HepG2 (cell line): ENCODE measurements around the gene NFKBIL1. TPM values are rescaled to one million over a fixed set of nuclear protein-coding genes. Genes with fewer than 3 reads are reported as not detected.

Experiments
- ATF2 ChIP-seq: sonication (generic); formaldehyde crosslinking; IDR thresholded peaks from 2 replicates; pipeline ENCODE4 v1.4.0; 2020; ENCODE audit warnings: missing genetic modification reagents
- CHCHD3 ChIP-seq: sonication (generic); formaldehyde crosslinking; IDR thresholded peaks from 2 replicates; pipeline ENCODE4 v1.8.0; 2022; ENCODE audit warnings: mild to moderate bottlenecking, missing genetic modification reagents, moderate library complexity
- KDM5A ChIP-seq: fragments of 200-600 bp; sonication (generic); IDR thresholded peaks from 2 replicates; pipeline ENCODE4 v1.7.0; 2018; ENCODE audit warnings: antibody characterized with exemption, mild to moderate bottlenecking, low read length, borderline replicate concordance
- KLF16 ChIP-seq, 2 experiments: sonication (generic) in 1 of 2; formaldehyde crosslinking in 1 of 2; IDR thresholded peaks; 2 replicates each; pipeline versions ENCODE4 v1.6.1 to v1.8.0; 2016 to 2023; ENCODE audit warnings: missing genetic modification reagents in 2 of 2, missing compliant biosample characterization in 1 of 2
- MBD4 ChIP-seq: IDR thresholded peaks from 2 replicates; pipeline ENCODE4 v1.6.1; 2012; ENCODE audit warnings: low read length, inconsistent platforms, borderline replicate concordance
- MED8 ChIP-seq: sonication (generic); formaldehyde crosslinking; IDR thresholded peaks from 2 replicates; pipeline ENCODE4 v1.8.1; 2023; ENCODE audit warnings: mild to moderate bottlenecking, missing genetic modification reagents; ENCODE audit not compliant: insufficient replicate concordance
- MTA1 ChIP-seq: sonication (generic); formaldehyde crosslinking; IDR thresholded peaks from 2 replicates; pipeline ENCODE4 v1.4.0; 2020; ENCODE audit warnings: missing genetic modification reagents, mild to moderate bottlenecking, borderline replicate concordance
- NCOA1 ChIP-seq: sonication (generic); formaldehyde crosslinking; IDR thresholded peaks from 2 replicates; pipeline ENCODE4 v1.9.0; 2021; ENCODE audit warnings: missing genetic modification reagents
- NR3C1 ChIP-seq: sonication (generic); formaldehyde crosslinking; IDR thresholded peaks from 2 replicates; pipeline ENCODE4 v1.4.0; 2020; ENCODE audit warnings: missing genetic modification reagents
- POLR2A ChIP-seq, 2 experiments: IDR thresholded peaks; 2 replicates each; pipeline ENCODE4 v1.6.1; 2011; ENCODE audit warnings: low read depth in 2 of 2, low read length in 2 of 2, mild to moderate bottlenecking in 1 of 2, moderate library complexity in 1 of 2; ENCODE audit not compliant: insufficient read depth in 1 of 2
- SNAI1 ChIP-seq: sonication (generic); formaldehyde crosslinking; IDR thresholded peaks from 2 replicates; pipeline ENCODE4 v1.5.0; 2020; ENCODE audit warnings: mild to moderate bottlenecking, missing genetic modification reagents, borderline replicate concordance
- USF2 ChIP-seq, 2 experiments: sonication (generic) in 1 of 2; formaldehyde crosslinking in 1 of 2; IDR thresholded peaks; 2 replicates each; pipeline versions ENCODE4 v1.5.1 to v1.6.1; 2011 to 2020; ENCODE audit warnings: borderline replicate concordance in 1 of 2, low read depth in 1 of 2, low read length in 1 of 2, mild to moderate bottlenecking in 1 of 2, missing genetic modification reagents in 1 of 2, moderate library complexity in 1 of 2
- ZNF207 ChIP-seq: fragments of 450-650 bp; IDR thresholded peaks from 2 replicates; pipeline ENCODE4 v1.6.1; 2016; ENCODE audit warnings: antibody characterized with exemption, borderline replicate concordance
- ZNF33B ChIP-seq: sonication (generic); formaldehyde crosslinking; IDR thresholded peaks from 2 replicates; pipeline ENCODE4 v1.5.1; 2020; ENCODE audit warnings: mild to moderate bottlenecking, missing genetic modification reagents
- ZNF710 ChIP-seq: sonication (generic); formaldehyde crosslinking; IDR thresholded peaks from 2 replicates; pipeline ENCODE4 v1.5.0; 2020; ENCODE audit warnings: mild to moderate bottlenecking, missing genetic modification reagents, borderline replicate concordance
- ZNF891 ChIP-seq: sonication (generic); formaldehyde crosslinking; IDR thresholded peaks from 2 replicates; pipeline ENCODE4 v1.5.0; 2020; ENCODE audit warnings: mild to moderate bottlenecking, missing genetic modification reagents
- polyA plus RNA-seq, 8 experiments: library from polyadenylated mRNA; depleted of rRNA in 3 of 8; stranded (reverse) in 7 of 8; unstranded in 1 of 8; fragments of >200 nt; fragmentation: Illumina TruSeq in 4 of 8; extraction: Trizol in 4 of 8; gene quantifications; 2 replicates each; pipeline versions ENCODE4 v1.2.1 to v1.2.3, GENCODE V29; 2011 to 2016; ENCODE audit warnings: low read depth in 4 of 8, missing spikeins in 1 of 8, mixed read lengths in 1 of 8; ENCODE audit not compliant: insufficient read depth in 1 of 8
- total RNA-seq, 5 experiments: library from RNA; depleted of rRNA; stranded (reverse); fragments of >200 nt; fragmentation: Illumina TruSeq; extraction: Trizol; gene quantifications; 2 replicates each; pipeline ENCODE4 v1.2.3, GENCODE V29; 2016; ENCODE audit warnings: low read depth in 1 of 5
- TF ChIP-seq, protein P1 (sequence below): sonication (generic); formaldehyde crosslinking; IDR thresholded peaks from 2 replicates; pipeline ENCODE4 v1.5.0; 2020; ENCODE audit warnings: missing genetic modification reagents
- TF ChIP-seq, protein P2 (sequence below): sonication (generic); formaldehyde crosslinking; IDR thresholded peaks from 2 replicates; pipeline ENCODE4 v1.4.0; 2020; ENCODE audit warnings: missing genetic modification reagents
- TF ChIP-seq, protein P3 (sequence below): IDR thresholded peaks from 2 replicates; pipeline ENCODE4 v1.6.1; 2016; ENCODE audit warnings: missing genetic modification reagents, missing compliant biosample characterization
- TF ChIP-seq, protein P4 (sequence below): sonication (generic); formaldehyde crosslinking; IDR thresholded peaks from 2 replicates; pipeline ENCODE4 v1.4.0; 2020; ENCODE audit warnings: missing genetic modification reagents

NFKBIL1 gene
- total and polyA plus RNA-seq, 2 of the 13 experiments (the other 11 are each of a cell fraction or from before 2014, with no cell fraction given), result 9.7 to 19.5 TPM

GRCh38 chr6:31546339-31546957, 960 bp upstream of the NFKBIL1 start, which contains the start of gene ATP6V1G2 (continued):
- TF ChIP-seq USF2 (IDR thresholded peaks at IDR 0.05; ENCODE audit: low read depth, low read length), result no peak
- TF ChIP-seq USF2 (CRISPR knock-in tag; IDR thresholded peaks at IDR 0.05; ENCODE audit: borderline replicate concordance), result no peak
- peak; percentile 77; the same call in 1 of the 2 replicates for TF ChIP-seq NCOA1
- peak; percentile 41; the same call in 1 of the 2 replicates for TF ChIP-seq ATF2 (CRISPR knock-in tag)
- TF ChIP-seq ZNF33B (CRISPR knock-in tag), result no peak
- 0 out of 4 replicates have a peak, but pooled peaks of 1 of the 2 experiments have one; percentile 24 for TF ChIP-seq POLR2A (IDR thresholded peaks at IDR 0.05; ENCODE audit: insufficient read depth in 1 of 2, low read depth in 2 of 2, low read length in 2 of 2)
- TF ChIP-seq, protein P1, sequence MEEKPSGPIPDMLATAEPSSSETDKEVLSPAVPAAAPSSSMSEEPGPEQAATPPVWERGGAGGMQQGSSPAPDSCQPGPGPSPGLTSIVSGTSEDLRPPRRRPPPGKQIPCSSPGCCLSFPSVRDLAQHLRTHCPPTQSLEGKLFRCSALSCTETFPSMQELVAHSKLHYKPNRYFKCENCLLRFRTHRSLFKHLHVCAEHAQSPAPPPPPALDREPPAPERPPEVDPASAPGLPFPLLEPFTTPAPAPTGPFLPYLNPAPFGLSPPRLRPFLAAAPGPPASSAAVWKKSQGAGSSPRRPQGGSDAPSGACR, result no peak
- TF ChIP-seq ZNF710, result 0 out of 2 replicates have a peak, but pooled peaks have one; percentile 39
- TF ChIP-seq ZNF891, result no peak
- peak in 1 of 2 experiments; percentile 30; a peak in 1 of 4 replicates for TF ChIP-seq KLF16 (CRISPR knock-in tag; IDR thresholded peaks at IDR 0.05)
- TF ChIP-seq MTA1 (CRISPR knock-in tag), result no peak
- no peak for TF ChIP-seq SNAI1
- TF ChIP-seq, protein P2, sequence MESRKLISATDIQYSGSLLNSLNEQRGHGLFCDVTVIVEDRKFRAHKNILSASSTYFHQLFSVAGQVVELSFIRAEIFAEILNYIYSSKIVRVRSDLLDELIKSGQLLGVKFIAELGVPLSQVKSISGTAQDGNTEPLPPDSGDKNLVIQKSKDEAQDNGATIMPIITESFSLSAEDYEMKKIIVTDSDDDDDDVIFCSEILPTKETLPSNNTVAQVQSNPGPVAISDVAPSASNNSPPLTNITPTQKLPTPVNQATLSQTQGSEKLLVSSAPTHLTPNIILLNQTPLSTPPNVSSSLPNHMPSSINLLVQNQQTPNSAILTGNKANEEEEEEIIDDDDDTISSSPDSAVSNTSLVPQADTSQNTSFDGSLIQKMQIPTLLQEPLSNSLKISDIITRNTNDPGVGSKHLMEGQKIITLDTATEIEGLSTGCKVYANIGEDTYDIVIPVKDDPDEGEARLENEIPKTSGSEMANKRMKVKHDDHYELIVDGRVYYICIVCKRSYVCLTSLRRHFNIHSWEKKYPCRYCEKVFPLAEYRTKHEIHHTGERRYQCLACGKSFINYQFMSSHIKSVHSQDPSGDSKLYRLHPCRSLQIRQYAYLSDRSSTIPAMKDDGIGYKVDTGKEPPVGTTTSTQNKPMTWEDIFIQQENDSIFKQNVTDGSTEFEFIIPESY, result peak; percentile 48; the same call in 1 of the 2 replicates
- no peak for TF ChIP-seq MBD4
- TF ChIP-seq CHCHD3 (CRISPR knock-in tag), result no peak
- TF ChIP-seq MED8 (CRISPR knock-in tag), result no peak
- no peak for TF ChIP-seq NR3C1
- TF ChIP-seq ZNF207, result no peak
- TF ChIP-seq, protein P3, sequence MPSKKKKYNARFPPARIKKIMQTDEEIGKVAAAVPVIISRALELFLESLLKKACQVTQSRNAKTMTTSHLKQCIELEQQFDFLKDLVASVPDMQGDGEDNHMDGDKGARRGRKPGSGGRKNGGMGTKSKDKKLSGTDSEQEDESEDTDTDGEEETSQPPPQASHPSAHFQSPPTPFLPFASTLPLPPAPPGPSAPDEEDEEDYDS, result peak; percentile 49; the same call in 1 of the 2 replicates
- TF ChIP-seq, protein P4, sequence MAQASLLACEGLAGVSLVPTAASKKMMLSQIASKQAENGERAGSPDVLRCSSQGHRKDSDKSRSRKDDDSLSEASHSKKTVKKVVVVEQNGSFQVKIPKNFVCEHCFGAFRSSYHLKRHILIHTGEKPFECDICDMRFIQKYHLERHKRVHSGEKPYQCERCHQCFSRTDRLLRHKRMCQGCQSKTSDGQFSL, result no peak
- TF ChIP-seq KDM5A, result no peak
